Glutamatergic neuron (in vitro differentiated cells): ENCODE results near the gene NUDT16L1. TPM values are rescaled to one million over a fixed set of nuclear protein-coding genes. Genes with fewer than 3 reads are reported as not detected.

Experiments
- DNase-seq: peaks from one replicate; pipeline ENCODE4 v3.0.0; 2022
- H3K27ac Mint-ChIP-seq: one replicate; pipeline ENCODE4 v1.8.0; 2020; ENCODE audit warnings: mild to moderate bottlenecking, mixed read lengths, inconsistent platforms; ENCODE audit not compliant: unreplicated experiment
- H3K27me3 Mint-ChIP-seq: one replicate; pipeline ENCODE4 v1.8.0; 2020; ENCODE audit warnings: mild to moderate bottlenecking, moderate library complexity, mixed read lengths, inconsistent platforms; ENCODE audit not compliant: unreplicated experiment
- H3K36me3 Mint-ChIP-seq: one replicate; pipeline ENCODE4 v1.8.0; 2020; ENCODE audit warnings: mild to moderate bottlenecking, mixed read lengths, inconsistent platforms; ENCODE audit not compliant: unreplicated experiment
- H3K4me1 Mint-ChIP-seq: one replicate; pipeline ENCODE4 v1.8.0; 2020; ENCODE audit warnings: mild to moderate bottlenecking, low read depth, mixed read lengths, inconsistent platforms; ENCODE audit not compliant: unreplicated experiment
- H3K4me3 Mint-ChIP-seq: one replicate; pipeline ENCODE4 v1.8.0; 2020; ENCODE audit warnings: mild to moderate bottlenecking, mixed read lengths, inconsistent platforms; ENCODE audit not compliant: unreplicated experiment
- H3K9me3 Mint-ChIP-seq: one replicate; pipeline ENCODE4 v1.8.0; 2020; ENCODE audit warnings: mild to moderate bottlenecking, moderate library complexity, mixed read lengths, inconsistent platforms; ENCODE audit not compliant: unreplicated experiment
- CTCF ChIP-seq: fragments of 200-600 bp; sonication (generic); IDR thresholded peaks from one replicate; pipeline ENCODE4 v1.5.0; 2021; ENCODE audit not compliant: partially characterized antibody, unreplicated experiment
- total RNA-seq: library from RNA; stranded (reverse); fragmentation: NEBNext Ultra II Directional; extraction: Animal tissue kit (Norgen Biotek cat#: 25700); gene quantifications from one replicate; pipeline ENCODE4 v1.2.1, GENCODE V29; 2021; ENCODE audit not compliant: unreplicated experiment

The NUDT16L1 gene
- total RNA-seq, 1 donor from 2014 or later = 34.3 TPM

GRCh38 chr16:4675864-4676786, 17.2 kb upstream of the NUDT16L1 start:
- H3K27me3 Mint-ChIP-seq = peaks cover 6% of the 10 kb centered on the region
- peaks cover 8% of the 10 kb centered on the region for H3K4me1 Mint-ChIP-seq
- H3K27ac Mint-ChIP-seq = peak overlapping the region; percentile 72
- no peak for TF ChIP-seq CTCF
- no peaks in the 10 kb centered on the region for H3K36me3 Mint-ChIP-seq
- no peak for DNase-seq
- peaks cover 4% of the 10 kb centered on the region for H3K9me3 Mint-ChIP-seq
- H3K4me3 Mint-ChIP-seq = no peak overlapping the region

- H3K27ac Mint-ChIP-seq = peak overlapping the region; percentile 72
- H3K4me3 Mint-ChIP-seq = no peak overlapping the region
- H3K36me3 Mint-ChIP-seq = no peaks in the 10 kb centered on the region
- H3K4me1 Mint-ChIP-seq = peaks cover 8% of the 10 kb centered on the region
- no peak for DNase-seq
- TF ChIP-seq CTCF = no peak
- H3K27me3 Mint-ChIP-seq = peaks cover 9% of the 10 kb centered on the region
- peaks cover 4% of the 10 kb centered on the region for H3K9me3 Mint-ChIP-seq
Measured at GRCh38 chr16:4676831-4677230, 16.5 kb upstream of the NUDT16L1 start.

GRCh38 chr16:4677390-4677789, 16.0 kb upstream of the NUDT16L1 start:
- peaks cover 9% of the 10 kb centered on the region for H3K27me3 Mint-ChIP-seq
- no peak overlapping the region for H3K27ac Mint-ChIP-seq
- no peak for DNase-seq
- H3K36me3 Mint-ChIP-seq = no peaks in the 10 kb centered on the region
- H3K9me3 Mint-ChIP-seq = peaks cover 4% of the 10 kb centered on the region
- H3K4me1 Mint-ChIP-seq = peaks cover 8% of the 10 kb centered on the region
- TF ChIP-seq CTCF = no peak
- no peak overlapping the region for H3K4me3 Mint-ChIP-seq

- Mint-ChIP-seq H3K9me3 (peaks cover 4% of the 10 kb centered on the region), H3K27me3 (peaks cover 9% of the 10 kb centered on the region), H3K36me3 (no peaks in the 10 kb centered on the region), H3K27ac (no peak overlapping the region), H3K4me1 (peaks cover 8% of the 10 kb centered on the region), H3K4me3 (no peak overlapping the region)
- DNase-seq = no peak
- TF ChIP-seq CTCF = no peak
Measured at GRCh38 chr16:4677994-4678393, 15.4 kb upstream of the NUDT16L1 start.

- peaks cover 6% of the 10 kb centered on the region for H3K4me1 Mint-ChIP-seq
- H3K36me3 Mint-ChIP-seq = no peaks in the 10 kb centered on the region
- no peak for TF ChIP-seq CTCF
- no peak overlapping the region for H3K4me3 Mint-ChIP-seq
- peaks cover 9% of the 10 kb centered on the region for H3K27me3 Mint-ChIP-seq
- no peak for DNase-seq
- H3K9me3 Mint-ChIP-seq = peaks cover 2% of the 10 kb centered on the region
- H3K27ac Mint-ChIP-seq = no peak overlapping the region
Measured at GRCh38 chr16:4678596-4678995, 14.8 kb upstream of the NUDT16L1 start.
